SH-SY5Y (cell line): ENCODE measurements around the gene KLHL29.

Experiments
- GATA2 ChIP-seq: IDR thresholded peaks from 2 replicates; pipeline ENCODE4 v1.6.1; 2011; ENCODE audit warnings: mild to moderate bottlenecking, low read depth, low read length
- GATA3 ChIP-seq: IDR thresholded peaks from 2 replicates; pipeline ENCODE4 v1.6.1; 2011; ENCODE audit warnings: low read depth, mild to moderate bottlenecking, low read length, moderate library complexity

GRCh38 chr2:23754970-23755369 lies 370.0 kb downstream of the KLHL29 start:
- TF ChIP-seq GATA3, result no peak
- no peak for TF ChIP-seq GATA2
